HUES48 (cell line): ENCODE data around the gene PSTPIP1.
A peak's percentile ranks its signal among the peaks of the same experiment; 100 is the strongest.

ENCODE experiments used
- H3K27ac ChIP-seq: one replicate; pipeline ENCODE4 v1.7.0; 2013; ENCODE audit warnings: low read depth, low read length, inconsistent platforms
- H3K27me3 ChIP-seq: 2 replicates; pipeline ENCODE4 v1.6.1; 2013; ENCODE audit warnings: mild to moderate bottlenecking, low read length; ENCODE audit not compliant: control insufficient read depth, insufficient read depth
- H3K36me3 ChIP-seq: 2 replicates; pipeline ENCODE4 v1.6.1; 2013; ENCODE audit warnings: low read length; ENCODE audit not compliant: control insufficient read depth, insufficient read depth
- H3K4me1 ChIP-seq: 2 replicates; pipeline ENCODE4 v1.6.1; 2013; ENCODE audit warnings: mild to moderate bottlenecking, low read length; ENCODE audit not compliant: control insufficient read depth, insufficient read depth
- H3K4me3 ChIP-seq: 2 replicates; pipeline ENCODE4 v1.5.1; 2013; ENCODE audit warnings: mild to moderate bottlenecking, low read depth, low read length
- H3K9ac ChIP-seq: 2 replicates; pipeline ENCODE4 v1.6.1; 2013; ENCODE audit warnings: mild to moderate bottlenecking, low read depth, low read length, moderate library complexity
- H3K9me3 ChIP-seq: 2 replicates; pipeline ENCODE4 v1.6.1; 2013; ENCODE audit warnings: low read length; ENCODE audit not compliant: control insufficient read depth, insufficient read depth

PSTPIP1 gene

DNA sequence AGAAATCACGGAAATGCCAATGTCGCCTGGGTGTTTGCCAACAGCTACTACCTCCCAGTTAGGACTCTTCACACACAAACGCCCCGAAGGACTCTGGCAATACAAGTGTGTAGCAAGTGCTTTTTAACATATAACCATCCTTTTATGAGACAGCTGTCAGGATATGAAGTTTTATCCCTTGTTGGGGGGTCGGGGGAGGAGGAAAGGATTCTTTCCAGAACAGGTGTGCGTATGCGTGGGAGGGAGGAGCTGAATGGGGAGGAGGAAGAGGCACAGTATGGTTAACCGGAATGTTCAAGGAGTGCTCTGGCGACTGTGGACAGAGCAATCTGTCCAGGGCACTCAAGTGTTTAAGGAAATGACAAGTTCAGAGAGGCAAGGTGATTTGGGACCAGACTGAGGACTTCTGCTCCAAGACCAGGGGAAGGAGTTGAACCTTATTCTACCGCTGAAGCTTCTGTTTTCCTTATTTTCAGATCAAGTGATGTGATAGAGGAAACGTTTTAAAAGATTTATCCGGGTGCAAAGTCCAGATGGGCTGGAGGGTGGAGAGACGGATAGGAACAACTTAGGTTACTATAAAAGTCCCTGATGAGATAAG lies 74.7 kb downstream of the PSTPIP1 start:
- peaks cover 9% of the 10 kb centered on the region; the same call in 1 of the 2 replicates for H3K36me3 ChIP-seq
- no peak overlapping the region for H3K27ac ChIP-seq
- no peak overlapping the region for H3K9ac ChIP-seq
- H3K27me3 ChIP-seq = peaks cover 4% of the 10 kb centered on the region
- peaks cover 17% of the 10 kb centered on the region for H3K4me1 ChIP-seq
- H3K4me3 ChIP-seq = peak overlapping the region; percentile 78
- no peaks in the 10 kb centered on the region for H3K9me3 ChIP-seq

DNA sequence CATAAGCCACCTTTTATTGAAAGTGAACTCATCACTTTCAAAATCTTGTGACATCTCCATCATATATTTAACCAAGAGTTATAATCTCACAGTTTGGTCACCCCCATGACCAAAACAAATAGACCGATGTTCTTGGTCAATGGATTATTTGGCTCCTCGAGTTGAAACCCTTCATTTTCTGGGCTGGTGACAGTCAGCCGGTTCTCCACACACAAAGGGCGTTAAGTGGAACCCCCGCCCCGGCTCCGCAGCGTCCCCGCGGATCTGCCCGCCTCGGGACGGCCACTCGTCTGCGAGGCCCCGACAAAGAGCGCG lies 75.2 kb downstream of the PSTPIP1 start:
- Histone ChIP-seq H3K9ac (peak overlapping the region; percentile 84), H3K4me3 (peak overlapping the region; percentile 78), H3K9me3 (no peaks in the 10 kb centered on the region), H3K27me3 (peaks cover 4% of the 10 kb centered on the region), H3K4me1 (peaks cover 12% of the 10 kb centered on the region), H3K36me3 (peaks cover 9% of the 10 kb centered on the region; the same call in 1 of the 2 replicates), H3K27ac (no peak overlapping the region)

GRCh38 chr15:77070495-77071304 lies 75.8 kb downstream of the PSTPIP1 start, which contains the start of gene TSPAN3:
Gene TSPAN3, minus strand, starts transcription at chr15:77071109. Its CDS starts 155 bp downstream, at chr15:77070954.
- H3K4me3 ChIP-seq = peak within 1 kb of the TSS; percentile 78
- H3K9me3 ChIP-seq = no peaks in the 10 kb centered on the region
- peaks cover 12% of the 10 kb centered on the region for H3K4me1 ChIP-seq
- peaks cover 4% of the 10 kb centered on the region for H3K27me3 ChIP-seq
- peak within 1 kb of the TSS; percentile 84 for H3K9ac ChIP-seq
- peak within 1 kb of the TSS; percentile 77 for H3K27ac ChIP-seq
- H3K36me3 ChIP-seq = peaks cover 9% of the 10 kb centered on the region; the same call in 1 of the 2 replicates

DNA sequence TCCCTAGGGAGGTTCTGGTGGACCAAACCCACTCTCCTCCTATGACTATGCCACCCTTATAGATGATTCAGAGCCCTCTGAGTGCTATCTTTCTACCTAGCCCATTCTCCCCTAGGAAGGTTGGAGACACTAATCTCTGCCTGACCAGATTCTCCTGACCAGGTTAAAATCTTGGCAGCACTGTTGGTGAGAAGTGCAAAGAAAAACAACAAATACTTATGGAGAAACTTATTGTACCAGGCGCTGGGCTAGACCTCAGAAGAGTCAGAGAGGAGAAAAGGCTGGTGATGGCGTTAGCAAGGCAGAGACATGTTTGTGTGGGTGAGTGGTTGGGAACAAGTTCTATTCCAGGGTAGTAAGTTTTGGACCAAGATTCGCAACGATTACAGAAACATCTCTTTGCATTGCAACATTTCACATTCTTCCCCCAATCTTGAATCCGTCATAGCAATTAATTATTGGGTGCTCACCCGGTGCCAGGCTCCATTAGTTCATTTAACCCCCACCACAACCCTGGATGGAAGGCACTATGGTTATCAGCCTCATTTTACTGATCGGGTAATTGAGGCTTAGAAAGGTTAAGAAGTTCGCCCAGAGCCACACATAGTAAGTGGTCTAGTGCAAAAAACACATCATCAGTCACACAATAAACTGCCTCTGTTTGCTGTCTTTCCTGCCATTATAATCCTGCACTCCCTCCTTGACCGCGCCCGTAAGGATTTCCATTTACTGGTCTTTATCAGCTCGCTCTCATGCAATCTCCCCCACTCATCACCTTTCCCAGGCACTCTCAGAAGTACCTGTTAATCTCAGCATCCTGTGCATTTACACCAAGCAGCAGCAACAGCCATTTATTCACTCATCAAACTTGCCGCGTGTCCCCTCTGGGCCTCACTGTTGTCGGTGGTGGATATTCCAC lies 76.6 kb downstream of the PSTPIP1 start:
- peaks cover 4% of the 10 kb centered on the region for H3K27me3 ChIP-seq
- peaks cover 9% of the 10 kb centered on the region; the same call in 1 of the 2 replicates for H3K36me3 ChIP-seq
- H3K9me3 ChIP-seq = no peaks in the 10 kb centered on the region
- H3K4me1 ChIP-seq = peaks cover 12% of the 10 kb centered on the region
- no peak overlapping the region for H3K27ac ChIP-seq
- H3K4me3 ChIP-seq = peak overlapping the region; percentile 78; the same call in 1 of the 2 replicates
- H3K9ac ChIP-seq = no peak overlapping the region

DNA sequence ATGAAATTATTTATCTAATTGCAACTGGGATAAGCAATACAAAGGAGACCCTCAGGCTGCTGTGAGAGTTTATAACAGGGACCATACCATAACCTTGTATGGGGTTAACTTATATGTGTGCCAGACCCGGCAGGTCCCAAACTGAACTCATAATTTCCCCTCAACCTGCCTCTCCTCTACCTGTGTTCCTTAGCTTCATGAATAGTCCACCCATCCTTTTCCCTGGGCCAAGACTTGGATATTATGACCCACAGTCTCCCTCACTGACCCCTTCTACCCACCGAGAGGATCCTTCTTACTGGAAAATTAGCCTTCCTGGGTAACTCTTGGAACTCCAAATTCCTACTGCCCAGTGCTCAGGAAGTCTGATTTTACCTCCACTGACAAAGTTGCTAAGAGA lies 79.4 kb downstream of the PSTPIP1 start:
- Histone ChIP-seq H3K9ac (no peak overlapping the region), H3K27ac (no peak overlapping the region), H3K4me3 (no peak overlapping the region), H3K4me1 (peaks cover 12% of the 10 kb centered on the region), H3K9me3 (no peaks in the 10 kb centered on the region), H3K27me3 (peaks cover 4% of the 10 kb centered on the region), H3K36me3 (0 out of 2 replicates have a peak, but pooled peaks cover under 1% of the 10 kb centered on the region)

- Histone ChIP-seq H3K36me3 (no peaks in the 10 kb centered on the region), H3K9me3 (no peaks in the 10 kb centered on the region), H3K4me1 (0 out of 2 replicates have a peak, but pooled peaks cover 4% of the 10 kb centered on the region), H3K9ac (no peak overlapping the region), H3K4me3 (no peak overlapping the region), H3K27me3 (no peaks in the 10 kb centered on the region; the same call in 1 of the 2 replicates), H3K27ac (no peak overlapping the region)
Observed at GRCh38 chr15:77075528-77075927, 80.6 kb downstream of the PSTPIP1 start.

GRCh38 chr15:77076323-77076915 lies 81.5 kb downstream of the PSTPIP1 start:
- Histone ChIP-seq H3K27ac (no peak overlapping the region), H3K36me3 (no peaks in the 10 kb centered on the region), H3K27me3 (no peaks in the 10 kb centered on the region; the same call in 1 of the 2 replicates), H3K4me1 (0 out of 2 replicates have a peak, but pooled peaks cover under 1% of the 10 kb centered on the region), H3K9ac (no peak overlapping the region), H3K4me3 (no peak overlapping the region), H3K9me3 (no peaks in the 10 kb centered on the region)

DNA sequence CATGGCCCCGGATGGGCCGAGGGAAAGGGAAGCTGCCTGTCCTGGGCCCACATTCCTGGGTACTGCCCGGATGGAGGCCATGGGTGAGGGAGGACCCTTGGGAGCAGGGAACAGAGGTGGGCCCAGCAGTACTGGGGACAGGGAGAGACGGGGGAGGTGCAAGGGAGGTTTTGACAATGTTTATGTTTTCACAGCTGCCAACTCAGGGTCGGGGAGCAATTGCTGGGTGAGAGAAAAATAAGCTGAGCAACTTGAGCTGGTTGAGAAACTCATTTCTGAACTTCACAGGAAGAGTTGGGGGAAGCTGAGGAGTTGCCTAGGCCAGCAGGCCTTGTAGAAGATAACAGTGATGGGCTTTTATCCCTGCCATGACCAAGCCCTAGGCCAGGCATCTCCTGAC lies 87.0 kb downstream of the PSTPIP1 start:
- no peak overlapping the region for H3K9ac ChIP-seq
- no peaks in the 10 kb centered on the region for H3K27me3 ChIP-seq
- no peaks in the 10 kb centered on the region for H3K36me3 ChIP-seq
- no peak overlapping the region for H3K4me3 ChIP-seq
- H3K4me1 ChIP-seq = no peaks in the 10 kb centered on the region
- no peaks in the 10 kb centered on the region for H3K9me3 ChIP-seq
- no peak overlapping the region for H3K27ac ChIP-seq

DNA sequence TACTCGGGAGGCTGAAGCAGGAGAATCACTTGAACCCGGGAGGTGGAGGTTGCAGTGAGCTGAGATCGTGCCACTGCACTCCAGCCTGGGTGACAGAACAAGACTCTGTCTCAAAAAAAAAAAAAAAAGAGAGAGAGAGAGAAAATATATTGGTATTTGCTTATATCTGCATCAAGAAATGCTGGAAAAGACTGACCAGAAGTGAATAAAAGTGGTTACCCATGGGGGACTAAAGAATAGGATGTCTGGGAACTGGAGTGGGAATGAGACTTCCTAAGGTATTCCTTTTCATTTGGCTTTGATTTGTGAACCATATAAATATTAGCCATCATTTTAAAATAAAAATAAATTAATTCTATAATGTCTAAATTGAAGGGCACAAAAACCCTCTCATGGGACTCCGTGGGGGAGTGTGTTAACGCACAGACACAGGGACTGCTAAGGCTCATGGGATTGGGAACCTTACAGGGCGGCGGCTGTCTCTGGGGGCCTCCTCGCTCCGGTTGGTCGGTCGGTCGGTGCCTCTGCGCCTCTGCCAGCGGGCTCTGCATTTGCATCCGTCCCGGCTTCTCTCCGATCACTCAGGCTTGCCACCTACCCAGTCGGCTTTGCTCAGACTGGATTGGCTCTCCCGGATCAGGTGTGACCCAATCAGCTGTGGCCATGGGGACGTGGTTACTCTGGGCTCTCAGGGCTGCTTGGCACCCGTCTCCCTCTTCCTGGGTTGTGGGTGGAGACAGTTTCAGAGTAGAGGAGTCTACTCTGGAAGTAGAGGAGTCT lies 88.6 kb downstream of the PSTPIP1 start:
- Histone ChIP-seq H3K4me1 (no peaks in the 10 kb centered on the region), H3K9ac (no peak overlapping the region), H3K36me3 (no peaks in the 10 kb centered on the region), H3K4me3 (peak overlapping the region; percentile 11; the same call in 1 of the 2 replicates), H3K27ac (no peak overlapping the region), H3K9me3 (no peaks in the 10 kb centered on the region), H3K27me3 (no peaks in the 10 kb centered on the region)

DNA sequence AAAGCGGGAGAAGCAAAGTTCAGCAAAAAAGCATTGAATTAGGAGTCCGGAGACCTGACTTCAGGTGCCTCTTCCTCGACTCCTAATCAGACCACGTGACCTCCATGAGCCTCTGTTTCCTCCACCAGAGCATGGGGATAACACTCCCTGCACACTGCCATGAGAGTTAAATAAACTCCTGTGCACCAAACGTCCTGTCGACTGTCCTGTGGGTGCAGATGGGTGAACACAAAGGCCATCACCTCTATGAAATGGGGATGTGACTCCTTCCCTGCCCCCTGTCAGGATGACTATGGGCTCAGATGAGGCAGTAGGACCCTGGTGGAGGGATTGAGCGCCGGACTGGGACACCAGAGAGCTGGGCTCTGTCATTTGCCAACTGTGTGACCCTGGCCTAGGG lies 89.5 kb downstream of the PSTPIP1 start:
- Histone ChIP-seq H3K4me3 (no peak overlapping the region), H3K27me3 (no peaks in the 10 kb centered on the region), H3K9ac (no peak overlapping the region), H3K36me3 (no peaks in the 10 kb centered on the region), H3K4me1 (no peaks in the 10 kb centered on the region), H3K9me3 (no peaks in the 10 kb centered on the region), H3K27ac (no peak overlapping the region)
